Spleen (tissue), 7 donors: Measurements from ENCODE around the gene TRPC3.

Experiments used
- POLR2A ChIP-seq, 3 donors: fragments of 450-650 bp; IDR thresholded peaks; one replicate each; pipeline ENCODE4 v1.5.1; 2017; ENCODE audit warnings: antibody characterized with exemption in 3 of 3, mild to moderate bottlenecking in 1 of 3
- TF ChIP-seq, protein P1 (sequence below), 11 experiments: fragments of 200-600 bp in 7 of 11; fragments of 450-650 bp in 4 of 11; sonication (generic) in 4 of 11; IDR thresholded peaks in 8 of 11; conservative IDR thresholded peaks in 3 of 11; 1 replicate in 7 of 11; 2 replicates in 4 of 11; pipeline versions ENCODE4 v1.4.0 to v1.8.0; 2016 to 2021; ENCODE audit warnings: antibody characterized with exemption in 11 of 11, inconsistent platforms in 4 of 11, mild to moderate bottlenecking in 1 of 11
- donor health status: DM: no; HTN: no; CAD: no; lungs with moderate emphysema.
- donor health status: DM: no; HTN: no; CAD: no.
- donor health status: DM: no; HTN: no; CAD: no.

DNA sequence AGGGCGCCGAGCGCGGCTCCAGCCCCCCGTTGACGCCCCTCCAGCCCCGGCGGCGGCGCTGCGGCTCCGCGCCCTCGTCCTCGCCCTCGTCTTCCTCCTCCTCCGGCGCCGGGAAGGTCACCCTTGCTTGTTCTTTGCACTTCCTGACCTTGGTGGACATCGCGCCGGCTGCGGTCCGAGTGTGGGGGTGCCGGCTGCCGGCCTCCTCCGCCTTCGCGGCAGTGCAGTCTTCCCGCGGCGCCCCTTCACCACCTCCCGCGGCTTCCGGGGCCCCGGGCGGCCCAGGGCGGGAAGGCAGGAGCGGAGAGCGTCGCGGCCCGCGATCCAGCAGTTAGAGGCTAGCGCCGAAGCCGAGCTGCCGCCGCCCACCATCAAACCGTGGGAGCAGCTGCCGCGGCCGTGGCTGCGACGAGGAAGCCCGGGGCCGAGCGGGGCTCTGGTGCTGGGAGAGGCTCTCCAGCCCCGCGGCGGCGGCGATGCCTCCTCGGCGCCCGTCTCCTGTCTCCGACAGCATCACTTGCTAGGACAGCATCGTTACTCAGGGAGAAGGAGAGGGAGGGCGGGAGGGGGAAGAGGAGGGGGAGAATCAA lies at the start of gene TRPC3:
- TF ChIP-seq, protein P1, sequence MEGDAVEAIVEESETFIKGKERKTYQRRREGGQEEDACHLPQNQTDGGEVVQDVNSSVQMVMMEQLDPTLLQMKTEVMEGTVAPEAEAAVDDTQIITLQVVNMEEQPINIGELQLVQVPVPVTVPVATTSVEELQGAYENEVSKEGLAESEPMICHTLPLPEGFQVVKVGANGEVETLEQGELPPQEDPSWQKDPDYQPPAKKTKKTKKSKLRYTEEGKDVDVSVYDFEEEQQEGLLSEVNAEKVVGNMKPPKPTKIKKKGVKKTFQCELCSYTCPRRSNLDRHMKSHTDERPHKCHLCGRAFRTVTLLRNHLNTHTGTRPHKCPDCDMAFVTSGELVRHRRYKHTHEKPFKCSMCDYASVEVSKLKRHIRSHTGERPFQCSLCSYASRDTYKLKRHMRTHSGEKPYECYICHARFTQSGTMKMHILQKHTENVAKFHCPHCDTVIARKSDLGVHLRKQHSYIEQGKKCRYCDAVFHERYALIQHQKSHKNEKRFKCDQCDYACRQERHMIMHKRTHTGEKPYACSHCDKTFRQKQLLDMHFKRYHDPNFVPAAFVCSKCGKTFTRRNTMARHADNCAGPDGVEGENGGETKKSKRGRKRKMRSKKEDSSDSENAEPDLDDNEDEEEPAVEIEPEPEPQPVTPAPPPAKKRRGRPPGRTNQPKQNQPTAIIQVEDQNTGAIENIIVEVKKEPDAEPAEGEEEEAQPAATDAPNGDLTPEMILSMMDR (IDR thresholded peaks at IDR 0.05 in 8 of 11, conservative IDR thresholded peaks at IDR 0.05 in 3 of 11): no peak
- no peak for TF ChIP-seq POLR2A (IDR thresholded peaks at IDR 0.05)
